ENCODE results near the gene ANO7.

The ANO7 gene

GRCh38 chr2:241141214-241141770 is 47.2 kb upstream of the ANO7 start:
- Histone ChIP-seq H3F3A (ENCODE audit: insufficient read depth, low read length) (no peaks in the 10 kb centered on the region), H4K20me1 (ENCODE audit: insufficient read depth, low read length) (no peaks in the 10 kb centered on the region), H3K27ac (ENCODE audit: low read depth, low read length, poor library complexity, severe bottlenecking) (no peak overlapping the region), H3K36me3 (ENCODE audit: insufficient read depth, low read length) (peaks cover 58% of the 10 kb centered on the region), H3K9ac (ENCODE audit: low read length) (no peak overlapping the region), H3K9me3 (ENCODE audit: low read length) (no peaks in the 10 kb centered on the region), H2AFZ (ENCODE audit: low read length) (no peak overlapping the region), H3K9me2 (ENCODE audit: low read depth, low read length) (no peaks in the 10 kb centered on the region), H3K27me3 (ENCODE audit: insufficient read depth, low read length) (no peaks in the 10 kb centered on the region), H3K4me2 (ENCODE audit: low read length) (no peak overlapping the region), H3K4me1 (ENCODE audit: insufficient read depth, low read length, severe bottlenecking) (peaks cover 5% of the 10 kb centered on the region), H3K79me2 (ENCODE audit: insufficient read depth, low read length) (no peaks in the 10 kb centered on the region), H3K4me3 (ENCODE audit: low read depth, low read length, poor library complexity, severe bottlenecking) (no peak overlapping the region)
- TF ChIP-seq CTCF (IDR thresholded peaks at IDR 0.05; ENCODE audit: low read length) (no peak), EZH2 (IDR thresholded peaks at IDR 0.05; ENCODE audit: borderline replicate concordance, low read length) (no peak)

GRCh38 chr2:241142063-241142462 is 46.4 kb upstream of the ANO7 start:
- Histone ChIP-seq H3F3A (ENCODE audit: insufficient read depth, low read length) (no peaks in the 10 kb centered on the region), H3K4me1 (ENCODE audit: insufficient read depth, low read length, severe bottlenecking) (peaks cover 12% of the 10 kb centered on the region), H3K4me2 (ENCODE audit: low read length) (no peak overlapping the region), H3K79me2 (ENCODE audit: insufficient read depth, low read length) (peaks cover 6% of the 10 kb centered on the region; the same call in 1 of the 2 replicates), H3K27me3 (ENCODE audit: insufficient read depth, low read length) (no peaks in the 10 kb centered on the region), H3K9me3 (ENCODE audit: low read length) (no peaks in the 10 kb centered on the region), H3K27ac (ENCODE audit: low read depth, low read length, poor library complexity, severe bottlenecking) (no peak overlapping the region), H3K4me3 (ENCODE audit: low read depth, low read length, poor library complexity, severe bottlenecking) (no peak overlapping the region), H4K20me1 (ENCODE audit: insufficient read depth, low read length) (no peaks in the 10 kb centered on the region), H2AFZ (ENCODE audit: low read length) (no peak overlapping the region), H3K9ac (ENCODE audit: low read length) (no peak overlapping the region), H3K36me3 (ENCODE audit: insufficient read depth, low read length) (peaks cover 50% of the 10 kb centered on the region), H3K9me2 (ENCODE audit: low read depth, low read length) (no peaks in the 10 kb centered on the region)
- TF ChIP-seq CTCF (IDR thresholded peaks at IDR 0.05; ENCODE audit: low read length) = no peak
- no peak for TF ChIP-seq EZH2 (IDR thresholded peaks at IDR 0.05; ENCODE audit: borderline replicate concordance, low read length)

GRCh38 chr2:241142593-241142992 is 45.9 kb upstream of the ANO7 start:
- Histone ChIP-seq H3K36me3 (ENCODE audit: insufficient read depth, low read length) (peaks cover 49% of the 10 kb centered on the region), H3K4me3 (ENCODE audit: low read depth, low read length, poor library complexity, severe bottlenecking) (no peak overlapping the region), H3K9me3 (ENCODE audit: low read length) (no peaks in the 10 kb centered on the region), H4K20me1 (ENCODE audit: insufficient read depth, low read length) (no peaks in the 10 kb centered on the region), H3K9me2 (ENCODE audit: low read depth, low read length) (no peaks in the 10 kb centered on the region), H2AFZ (ENCODE audit: low read length) (no peak overlapping the region), H3K4me1 (ENCODE audit: insufficient read depth, low read length, severe bottlenecking) (peaks cover 16% of the 10 kb centered on the region), H3F3A (ENCODE audit: insufficient read depth, low read length) (no peaks in the 10 kb centered on the region), H3K4me2 (ENCODE audit: low read length) (no peak overlapping the region), H3K9ac (ENCODE audit: low read length) (no peak overlapping the region), H3K27ac (ENCODE audit: low read depth, low read length, poor library complexity, severe bottlenecking) (no peak overlapping the region), H3K79me2 (ENCODE audit: insufficient read depth, low read length) (peaks cover 10% of the 10 kb centered on the region; the same call in 1 of the 2 replicates), H3K27me3 (ENCODE audit: insufficient read depth, low read length) (no peaks in the 10 kb centered on the region)
- TF ChIP-seq EZH2 (IDR thresholded peaks at IDR 0.05; ENCODE audit: borderline replicate concordance, low read length) = no peak
- no peak for TF ChIP-seq CTCF (IDR thresholded peaks at IDR 0.05; ENCODE audit: low read length)
